ENCODE data around the gene TPM2.
"Not testable (repeated sequence)": the region's sequence is repeated elsewhere in the genome, so short reads cannot be mapped to it uniquely, and the experiment has no call there.

TPM2 gene

GRCh38 chr9:35646153-35646532 is 43.6 kb downstream of the TPM2 start:
- Histone ChIP-seq H3K27ac (peak overlapping the region; percentile 74), H3K27me3 (ENCODE audit: insufficient read depth, low read depth, severe bottlenecking) (no peaks in the 10 kb centered on the region), H3K9me3 (ENCODE audit: severe bottlenecking) (no peaks in the 10 kb centered on the region), H3K4me3 (ENCODE audit: low read depth, low read length) (peak overlapping the region; percentile 81), H3K36me3 (no peaks in the 10 kb centered on the region)
- DNase-seq, result peak; percentile 53
- TF ChIP-seq, protein P1, sequence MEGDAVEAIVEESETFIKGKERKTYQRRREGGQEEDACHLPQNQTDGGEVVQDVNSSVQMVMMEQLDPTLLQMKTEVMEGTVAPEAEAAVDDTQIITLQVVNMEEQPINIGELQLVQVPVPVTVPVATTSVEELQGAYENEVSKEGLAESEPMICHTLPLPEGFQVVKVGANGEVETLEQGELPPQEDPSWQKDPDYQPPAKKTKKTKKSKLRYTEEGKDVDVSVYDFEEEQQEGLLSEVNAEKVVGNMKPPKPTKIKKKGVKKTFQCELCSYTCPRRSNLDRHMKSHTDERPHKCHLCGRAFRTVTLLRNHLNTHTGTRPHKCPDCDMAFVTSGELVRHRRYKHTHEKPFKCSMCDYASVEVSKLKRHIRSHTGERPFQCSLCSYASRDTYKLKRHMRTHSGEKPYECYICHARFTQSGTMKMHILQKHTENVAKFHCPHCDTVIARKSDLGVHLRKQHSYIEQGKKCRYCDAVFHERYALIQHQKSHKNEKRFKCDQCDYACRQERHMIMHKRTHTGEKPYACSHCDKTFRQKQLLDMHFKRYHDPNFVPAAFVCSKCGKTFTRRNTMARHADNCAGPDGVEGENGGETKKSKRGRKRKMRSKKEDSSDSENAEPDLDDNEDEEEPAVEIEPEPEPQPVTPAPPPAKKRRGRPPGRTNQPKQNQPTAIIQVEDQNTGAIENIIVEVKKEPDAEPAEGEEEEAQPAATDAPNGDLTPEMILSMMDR (IDR thresholded peaks at IDR 0.05; ENCODE audit: low read depth, low read length), result 0 out of 2 replicates have a peak, but pooled peaks have one; percentile 27

GRCh38 chr9:35645736-35646135 is 44.0 kb downstream of the TPM2 start:
- DNase-seq; H3K27me3 ChIP-seq (ENCODE audit: insufficient read depth, low read depth, severe bottlenecking); H3K36me3 ChIP-seq; H3K9me3 ChIP-seq (ENCODE audit: severe bottlenecking): not testable (repeated sequence)
- peak overlapping the region; percentile 74 for H3K27ac ChIP-seq
- H3K4me3 ChIP-seq (ENCODE audit: low read depth, low read length), result peak overlapping the region; percentile 81

- TF ChIP-seq, protein P1 (IDR thresholded peaks at IDR 0.05; ENCODE audit: low read depth, low read length), result no peak
Measured at GRCh38 chr9:35643046-35643445, 46.7 kb downstream of the TPM2 start.

GRCh38 chr9:35641478-35641877 is 48.2 kb downstream of the TPM2 start:
- not testable (repeated sequence) for H3K27me3 ChIP-seq (ENCODE audit: insufficient read depth, low read depth, severe bottlenecking)

More at GRCh38 chr9:35643046-35643445, 46.7 kb downstream of the TPM2 start:
- Histone ChIP-seq H3K4me3 (ENCODE audit: low read depth, low read length) (no peak overlapping the region), H3K27me3 (ENCODE audit: insufficient read depth, low read depth, severe bottlenecking) (no peaks in the 10 kb centered on the region), H3K36me3 (no peaks in the 10 kb centered on the region), H3K9me3 (ENCODE audit: severe bottlenecking) (peaks cover 3% of the 10 kb centered on the region), H3K27ac (no peak overlapping the region)
- no peak for DNase-seq

GRCh38 chr9:35640431-35640830 is 49.3 kb downstream of the TPM2 start:
- not testable (repeated sequence) for H3K27ac ChIP-seq; H3K27me3 ChIP-seq (ENCODE audit: insufficient read depth, low read depth, severe bottlenecking); H3K4me3 ChIP-seq (ENCODE audit: low read depth, low read length); H3K36me3 ChIP-seq; H3K9me3 ChIP-seq (ENCODE audit: severe bottlenecking); DNase-seq

More at GRCh38 chr9:35641478-35641877, 48.2 kb downstream of the TPM2 start:
- not testable (repeated sequence) for H3K27ac ChIP-seq; H3K9me3 ChIP-seq (ENCODE audit: severe bottlenecking); DNase-seq; H3K4me3 ChIP-seq (ENCODE audit: low read depth, low read length); H3K36me3 ChIP-seq

- H3K27me3 ChIP-seq (ENCODE audit: insufficient read depth, low read depth, severe bottlenecking), result no peaks in the 10 kb centered on the region
- no peak overlapping the region for H3K27ac ChIP-seq
- H3K9me3 ChIP-seq (ENCODE audit: severe bottlenecking), result peaks cover 3% of the 10 kb centered on the region
- TF ChIP-seq, protein P1 (IDR thresholded peaks at IDR 0.05; ENCODE audit: low read depth, low read length), result no peak
- H3K4me3 ChIP-seq (ENCODE audit: low read depth, low read length), result no peak overlapping the region
- DNase-seq, result no peak
- H3K36me3 ChIP-seq, result no peaks in the 10 kb centered on the region
Measured at GRCh38 chr9:35639631-35640030, 50.1 kb downstream of the TPM2 start.

GRCh38 chr9:35639225-35639624 is 50.5 kb downstream of the TPM2 start:
- not testable (repeated sequence) for H3K27ac ChIP-seq

GRCh38 chr9:35638751-35639150 is 51.0 kb downstream of the TPM2 start:
- H3K27ac ChIP-seq; H3K9me3 ChIP-seq (ENCODE audit: severe bottlenecking); H3K4me3 ChIP-seq (ENCODE audit: low read depth, low read length); H3K36me3 ChIP-seq; DNase-seq; H3K27me3 ChIP-seq (ENCODE audit: insufficient read depth, low read depth, severe bottlenecking): not testable (repeated sequence)

More at GRCh38 chr9:35639225-35639624, 50.5 kb downstream of the TPM2 start:
- not testable (repeated sequence) for H3K36me3 ChIP-seq; H3K4me3 ChIP-seq (ENCODE audit: low read depth, low read length); H3K27me3 ChIP-seq (ENCODE audit: insufficient read depth, low read depth, severe bottlenecking); H3K9me3 ChIP-seq (ENCODE audit: severe bottlenecking); DNase-seq

GRCh38 chr9:35637427-35637955 is 52.2 kb downstream of the TPM2 start:
- H3K36me3 ChIP-seq; H3K27me3 ChIP-seq (ENCODE audit: insufficient read depth, low read depth, severe bottlenecking); H3K4me3 ChIP-seq (ENCODE audit: low read depth, low read length); DNase-seq; H3K9me3 ChIP-seq (ENCODE audit: severe bottlenecking); H3K27ac ChIP-seq: not testable (repeated sequence)

DNA sequence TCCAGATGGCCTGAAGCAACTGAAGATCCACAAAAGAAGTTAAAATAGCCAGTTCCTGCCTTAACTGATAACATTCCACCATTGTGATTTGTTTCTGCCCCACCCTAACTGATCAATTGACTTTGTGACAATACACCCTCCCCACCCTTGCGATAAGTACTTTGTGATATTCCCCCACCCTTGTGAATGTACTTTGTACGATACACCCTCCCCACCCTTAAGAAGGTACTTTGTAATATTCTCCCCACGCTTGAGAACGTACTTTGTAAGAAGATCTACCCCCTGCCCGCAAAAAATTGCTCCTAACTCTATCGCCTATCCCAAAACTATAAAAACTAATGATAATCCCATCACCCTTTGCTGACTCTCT is 52.9 kb downstream of the TPM2 start:
- not testable (repeated sequence) for H3K27me3 ChIP-seq (ENCODE audit: insufficient read depth, low read depth, severe bottlenecking); H3K4me3 ChIP-seq (ENCODE audit: low read depth, low read length); H3K27ac ChIP-seq; DNase-seq; H3K9me3 ChIP-seq (ENCODE audit: severe bottlenecking); H3K36me3 ChIP-seq
